ENCODE measurements around the gene FAXDC2. TPM values are rescaled to one million over a fixed set of nuclear protein-coding genes. Genes with fewer than 3 reads are reported as not detected.

The FAXDC2 gene
- total and polyA plus RNA-seq, 9 donors: 15.2 to 120 (median 27.6) TPM

DNA sequence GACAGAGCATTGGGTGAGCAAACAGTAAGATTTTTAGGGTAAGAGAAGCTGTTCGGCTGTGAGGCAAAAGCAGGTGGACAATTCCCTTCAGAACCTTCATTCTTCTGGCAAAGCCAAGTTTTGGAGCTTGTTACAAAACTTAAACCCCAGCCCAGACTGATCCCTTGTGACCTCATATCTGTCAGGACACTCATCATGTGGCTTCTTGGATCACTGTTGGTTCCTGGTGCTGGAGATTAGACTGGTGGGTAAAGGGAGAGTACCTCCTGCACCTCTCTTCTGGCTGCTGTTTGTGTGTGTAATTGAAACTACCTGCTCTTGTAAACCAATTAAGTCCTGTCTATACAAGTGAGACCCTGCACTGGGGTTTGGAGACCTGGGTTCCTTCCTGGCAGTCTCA lies 74.2 kb downstream of the FAXDC2 start:
- intact Hi-C loops (cut with DNase I): no loop called here
- 81 to 93% (median 83%) methylated on average over 1 of the region's 1 CpG for WGBS, 3 donors
- Histone ChIP-seq H3K36me3 (no peaks in the 10 kb centered on the region), H3K9me3 (no peaks in the 10 kb centered on the region), H3K27me3 (no peaks in the 10 kb centered on the region), H3K4me1 (ENCODE audit: insufficient read depth) (peaks cover 9% of the 10 kb centered on the region), H3K4me3 (no peak overlapping the region), H3K27ac (no peak overlapping the region)
- no peak for TF ChIP-seq EP300 (IDR thresholded peaks at IDR 0.05)
- TF ChIP-seq POLR2A (IDR thresholded peaks at IDR 0.05): no peak
- TF ChIP-seq, protein P1, sequence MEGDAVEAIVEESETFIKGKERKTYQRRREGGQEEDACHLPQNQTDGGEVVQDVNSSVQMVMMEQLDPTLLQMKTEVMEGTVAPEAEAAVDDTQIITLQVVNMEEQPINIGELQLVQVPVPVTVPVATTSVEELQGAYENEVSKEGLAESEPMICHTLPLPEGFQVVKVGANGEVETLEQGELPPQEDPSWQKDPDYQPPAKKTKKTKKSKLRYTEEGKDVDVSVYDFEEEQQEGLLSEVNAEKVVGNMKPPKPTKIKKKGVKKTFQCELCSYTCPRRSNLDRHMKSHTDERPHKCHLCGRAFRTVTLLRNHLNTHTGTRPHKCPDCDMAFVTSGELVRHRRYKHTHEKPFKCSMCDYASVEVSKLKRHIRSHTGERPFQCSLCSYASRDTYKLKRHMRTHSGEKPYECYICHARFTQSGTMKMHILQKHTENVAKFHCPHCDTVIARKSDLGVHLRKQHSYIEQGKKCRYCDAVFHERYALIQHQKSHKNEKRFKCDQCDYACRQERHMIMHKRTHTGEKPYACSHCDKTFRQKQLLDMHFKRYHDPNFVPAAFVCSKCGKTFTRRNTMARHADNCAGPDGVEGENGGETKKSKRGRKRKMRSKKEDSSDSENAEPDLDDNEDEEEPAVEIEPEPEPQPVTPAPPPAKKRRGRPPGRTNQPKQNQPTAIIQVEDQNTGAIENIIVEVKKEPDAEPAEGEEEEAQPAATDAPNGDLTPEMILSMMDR (IDR thresholded peaks at IDR 0.05): no peak
- no peak for DNase-seq

DNA sequence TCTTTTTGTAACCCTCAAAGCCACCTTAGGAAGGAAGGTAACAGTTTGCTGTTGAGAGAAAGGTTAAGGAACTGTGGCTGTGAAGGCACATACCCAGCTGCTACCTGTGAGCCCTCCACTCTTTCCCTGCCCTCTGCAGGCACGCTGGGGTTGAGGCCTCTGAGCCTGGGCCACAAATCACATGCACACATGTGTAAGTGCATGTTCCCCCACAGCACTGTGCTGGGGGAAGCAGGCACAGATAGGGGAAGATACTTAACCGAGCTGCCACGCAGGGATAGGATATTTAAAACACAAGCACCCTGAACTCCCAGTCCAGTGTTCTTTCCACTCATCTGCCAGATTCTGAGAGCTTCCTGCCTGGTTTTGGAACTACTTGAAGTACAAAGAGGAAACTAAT lies 77.1 kb downstream of the FAXDC2 start:
- no peak for TF ChIP-seq EP300 (IDR thresholded peaks at IDR 0.05)
- TF ChIP-seq, protein P1 (IDR thresholded peaks at IDR 0.05): no peak
- no peak for TF ChIP-seq POLR2A (IDR thresholded peaks at IDR 0.05)
- H3K4me3 ChIP-seq: no peak overlapping the region
- DNase-seq: no peak
- no peaks in the 10 kb centered on the region for H3K9me3 ChIP-seq
- no peaks in the 10 kb centered on the region for H3K36me3 ChIP-seq
- H3K27me3 ChIP-seq: no peaks in the 10 kb centered on the region
- H3K4me1 ChIP-seq (ENCODE audit: insufficient read depth): peaks cover 18% of the 10 kb centered on the region
- intact Hi-C loops (cut with DNase I): no loop called here
- H3K27ac ChIP-seq: no peak overlapping the region
- 77 to 81% (median 77%) methylated on average over 3 of the region's 3 CpGs for whole genome bisulfite sequencing, 3 donors

DNA sequence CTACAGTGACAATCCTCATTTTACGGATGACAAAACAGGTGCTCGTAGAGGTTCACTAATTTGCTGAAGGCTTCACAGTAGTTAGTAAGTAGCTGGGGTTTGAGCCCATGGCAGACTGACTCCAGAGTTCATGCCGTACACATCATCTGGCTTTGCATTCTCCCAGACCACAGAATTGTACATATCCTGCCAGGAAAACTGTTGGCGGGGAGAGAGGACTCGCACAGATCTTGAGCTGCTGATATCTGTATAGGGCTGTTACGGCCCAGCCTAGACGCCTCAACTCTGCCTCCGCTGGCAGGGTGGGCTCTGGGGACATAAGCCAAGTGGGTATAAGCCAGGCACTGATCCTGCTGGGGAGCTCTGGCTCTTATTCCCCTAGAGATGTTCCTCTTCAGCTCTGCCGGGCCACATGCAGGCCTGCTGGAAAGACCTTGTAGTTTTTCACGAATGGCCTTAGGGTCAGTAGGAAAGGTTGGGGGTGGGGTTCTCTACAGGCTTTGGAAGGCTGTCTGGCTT lies 79.0 kb downstream of the FAXDC2 start:
- intact Hi-C loops (cut with DNase I): no loop called here
- H3K4me3 ChIP-seq: no peak overlapping the region
- peak overlapping the region in 1 of 2 donors; percentile 39 for H3K27ac ChIP-seq
- H3K4me1 ChIP-seq (ENCODE audit: insufficient read depth): peaks cover 27% of the 10 kb centered on the region
- no peaks in the 10 kb centered on the region for H3K27me3 ChIP-seq
- peak; percentile 32 to 68 (median 43) for DNase-seq
- WGBS, 3 donors: 8 to 12% (median 9%) methylated on average over 10 of the region's 10 CpGs
- no peaks in the 10 kb centered on the region for H3K36me3 ChIP-seq
- no peaks in the 10 kb centered on the region for H3K9me3 ChIP-seq
- TF ChIP-seq EP300 (IDR thresholded peaks at IDR 0.05) (no peak), POLR2A (IDR thresholded peaks at IDR 0.05) (no peak)
- TF ChIP-seq, protein P1 (IDR thresholded peaks at IDR 0.05): no peak

- no peak overlapping the region for H3K4me3 ChIP-seq
- H3K27ac ChIP-seq: peak overlapping the region in 1 of 2 donors; percentile 39
- H3K36me3 ChIP-seq: no peaks in the 10 kb centered on the region
- peaks cover 29% of the 10 kb centered on the region for H3K4me1 ChIP-seq (ENCODE audit: insufficient read depth)
- WGBS, 3 donors: 60 to 62% (median 61%) methylated on average over 2 of the region's 2 CpGs
- intact Hi-C loops (cut with DNase I): no loop called here
- H3K27me3 ChIP-seq: no peaks in the 10 kb centered on the region
- DNase-seq: no peak
- TF ChIP-seq, protein P1 (IDR thresholded peaks at IDR 0.05): no peak
- TF ChIP-seq EP300 (IDR thresholded peaks at IDR 0.05) (no peak), POLR2A (IDR thresholded peaks at IDR 0.05) (no peak)
- no peaks in the 10 kb centered on the region for H3K9me3 ChIP-seq
Measured at GRCh38 chr5:154770111-154770510, 80.3 kb downstream of the FAXDC2 start.

MicroRNAs within 50 kb of the gene (microRNA counts, 767-probe panel; counts per million panel counts)
- microRNA hsa-miR-378h: 530 counts per million, percentile 78 among the panel's probes with 10 or more counts

Small RNAs within 50 kb of the gene (microRNA-seq; reads per million reads assigned to microRNA genes)
- 0 to 0.16 (median 0) reads per million in 3 donors for gene MIR378H

Small RNAs within 50 kb of the gene (small RNA-seq; reads per million reads assigned to genes)
- gene MIR378H: not detected

Other genes starting within 250 kb of the FAXDC2 start
- 100 to 1,000 TPM in 5 of 7 donors, 10 to 100 TPM in 2; 49.0 to 249 (median 150) TPM for gene LARP1, start 95.2 kb downstream of the FAXDC2 start, total RNA-seq
- gene LARP1, start 95.2 kb downstream of the FAXDC2 start, polyA plus RNA-seq: 100 to 1,000 TPM in 1 of 2 donors, 10 to 100 TPM in 1; 38.1 to 121 TPM
- gene CNOT8, start 8.0 kb upstream of the FAXDC2 start, total RNA-seq: 10 to 100 TPM; 34.0 to 51.0 (median 40.5) TPM
- gene CNOT8, start 8.0 kb upstream of the FAXDC2 start, polyA plus RNA-seq: 10 to 100 TPM; 35.4 to 40.7 TPM
- gene GEMIN5, start 87.6 kb upstream of the FAXDC2 start, total RNA-seq: 10 to 100 TPM; 11.1 to 20.6 (median 16.1) TPM
- gene GEMIN5, start 87.6 kb upstream of the FAXDC2 start, polyA plus RNA-seq: 10 to 100 TPM in 1 of 2 donors, 1 to 10 TPM in 1; 6.1 to 15.0 TPM
- gene MRPL22, start 90.5 kb upstream of the FAXDC2 start, total RNA-seq: 10 to 100 TPM; 21.4 to 44.0 (median 38.1) TPM
- gene MRPL22, start 90.5 kb upstream of the FAXDC2 start, polyA plus RNA-seq: 10 to 100 TPM; 35.4 to 54.6 TPM
- gene KIF4B, start 163.2 kb upstream of the FAXDC2 start, total RNA-seq: under 1 TPM in 2 of 7 donors, not detected in 5; 0.12 to 0.13 TPM
- gene KIF4B, start 163.2 kb upstream of the FAXDC2 start, polyA plus RNA-seq: not detected

Data from ovary (tissue), 9 donors.